Psoas muscle (tissue), 8 donors: ENCODE results near the gene FOXP2. TPM values are rescaled to one million over a fixed set of nuclear protein-coding genes. Genes with fewer than 3 reads are reported as not detected.

Source experiments
- ATAC-seq, 4 donors: fragments of 200-7000 bp; cut with Tn5 transposase; one replicate each; pipeline ENCODE4 v1.9.1; 2020; ENCODE audit warnings: moderate library complexity in 3 of 4, mild to moderate bottlenecking in 2 of 4
- DNase-seq, 2 donors: peaks; one replicate each; pipeline ENCODE4 v3.0.0-alpha.2; 2020
- H3K27ac ChIP-seq: fragments of 200-600 bp; one replicate; pipeline ENCODE4 v1.8.0; 2022
- H3K27me3 ChIP-seq, 3 donors: fragments of 200-600 bp in 1 of 3; one replicate each; pipeline versions ENCODE4 v1.6.1 to v1.8.0; 2013 to 2022; ENCODE audit warnings: low read length in 2 of 3, mild to moderate bottlenecking in 2 of 3, moderate library complexity in 1 of 3; ENCODE audit not compliant: insufficient read depth in 3 of 3
- H3K36me3 ChIP-seq, 2 donors: fragments of 200-600 bp in 1 of 2; one replicate each; pipeline versions ENCODE4 v1.6.1 to v1.8.0; 2013 to 2022; ENCODE audit warnings: low read depth in 1 of 2, mild to moderate bottlenecking in 1 of 2, moderate library complexity in 1 of 2; ENCODE audit not compliant: insufficient read depth in 1 of 2
- H3K4me1 ChIP-seq: fragments of 200-600 bp; one replicate; pipeline ENCODE4 v1.8.0; 2022
- H3K4me3 ChIP-seq: fragments of 200-600 bp; one replicate; pipeline ENCODE4 v1.8.0; 2022; ENCODE audit warnings: mild to moderate bottlenecking
- H3K9me3 ChIP-seq: fragments of 200-600 bp; one replicate; pipeline ENCODE4 v1.8.0; 2022
- WGBS, 3 donors: extraction: QIAGEN DNeasy Blood & Tissue Kit; methylation state at CpG; one replicate each; pipeline versions ENCODE4 v1.1.6 to v1.1.7; 2013; 5-methylcytosine and 5-hydroxymethylcytosine counted together
- intact Hi-C, 2 donors: fragments of 100-400 bp; cut with DNase I; formaldehyde crosslinking; loops; one replicate each; pipeline versions ENCODE4 v1.11.0 to v1.14.2; 2022
- polyA plus RNA-seq, 3 donors: library from polyadenylated mRNA; stranded (reverse); fragments of 200-250 nt; gene quantifications; one replicate each; pipeline ENCODE4 v1.2.3, GENCODE V29; 2013
- total RNA-seq, 4 donors: library from RNA; stranded (reverse); fragmentation: NEBNext Ultra II Directional in 2 of 4; extraction: Animal tissue kit (Norgen Biotek cat#: 25700) in 2 of 4; gene quantifications; one replicate each; pipeline versions ENCODE4 v1.2.1 to v1.2.4, GENCODE V29; 2021 to 2023
- TF ChIP-seq, protein P1 (sequence below): fragments of 200-600 bp; IDR thresholded peaks from one replicate; pipeline ENCODE4 v1.8.0; 2022; ENCODE audit warnings: antibody characterized with exemption
- donor health status: healthy with polysubstance abuse.
- donor health status: DM: no; HTN: no; CAD: no; lungs with moderate emphysema.
- donor health status: Bipolar disorder and iron deficiency.
- donor health status: healthy.
- donor health status: DM: yes; HTN: yes; CAD: no.
- donor health status: DM: no; HTN: no; CAD: no.
- donor health status: DM: no; HTN: no; CAD: no.
- donor health status: DM: yes; HTN: yes; CAD: no.

Gene FOXP2
- total and polyA plus RNA-seq, 7 donors, result 0.35 to 6.7 (median 5.1) TPM

GRCh38 chr7:114418117-114418516 is 3.5 kb downstream of the FOXP2 start:
- no peak for ATAC-seq
- Histone ChIP-seq H3K36me3 (no peaks in the 10 kb centered on the region), H3K4me1 (peaks cover 34% of the 10 kb centered on the region), H3K27ac (peak overlapping the region; percentile 88), H3K9me3 (no peaks in the 10 kb centered on the region), H3K27me3 (no peaks in the 10 kb centered on the region), H3K4me3 (peak overlapping the region; percentile 57)
- DNase-seq, result no peak
- TF ChIP-seq, protein P1, sequence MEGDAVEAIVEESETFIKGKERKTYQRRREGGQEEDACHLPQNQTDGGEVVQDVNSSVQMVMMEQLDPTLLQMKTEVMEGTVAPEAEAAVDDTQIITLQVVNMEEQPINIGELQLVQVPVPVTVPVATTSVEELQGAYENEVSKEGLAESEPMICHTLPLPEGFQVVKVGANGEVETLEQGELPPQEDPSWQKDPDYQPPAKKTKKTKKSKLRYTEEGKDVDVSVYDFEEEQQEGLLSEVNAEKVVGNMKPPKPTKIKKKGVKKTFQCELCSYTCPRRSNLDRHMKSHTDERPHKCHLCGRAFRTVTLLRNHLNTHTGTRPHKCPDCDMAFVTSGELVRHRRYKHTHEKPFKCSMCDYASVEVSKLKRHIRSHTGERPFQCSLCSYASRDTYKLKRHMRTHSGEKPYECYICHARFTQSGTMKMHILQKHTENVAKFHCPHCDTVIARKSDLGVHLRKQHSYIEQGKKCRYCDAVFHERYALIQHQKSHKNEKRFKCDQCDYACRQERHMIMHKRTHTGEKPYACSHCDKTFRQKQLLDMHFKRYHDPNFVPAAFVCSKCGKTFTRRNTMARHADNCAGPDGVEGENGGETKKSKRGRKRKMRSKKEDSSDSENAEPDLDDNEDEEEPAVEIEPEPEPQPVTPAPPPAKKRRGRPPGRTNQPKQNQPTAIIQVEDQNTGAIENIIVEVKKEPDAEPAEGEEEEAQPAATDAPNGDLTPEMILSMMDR, result no peak
- intact Hi-C loops, result no loop called here
- WGBS, 3 donors, result 23 to 40% (median 25%) methylated on average over 4 of the region's 4 CpGs

DNA sequence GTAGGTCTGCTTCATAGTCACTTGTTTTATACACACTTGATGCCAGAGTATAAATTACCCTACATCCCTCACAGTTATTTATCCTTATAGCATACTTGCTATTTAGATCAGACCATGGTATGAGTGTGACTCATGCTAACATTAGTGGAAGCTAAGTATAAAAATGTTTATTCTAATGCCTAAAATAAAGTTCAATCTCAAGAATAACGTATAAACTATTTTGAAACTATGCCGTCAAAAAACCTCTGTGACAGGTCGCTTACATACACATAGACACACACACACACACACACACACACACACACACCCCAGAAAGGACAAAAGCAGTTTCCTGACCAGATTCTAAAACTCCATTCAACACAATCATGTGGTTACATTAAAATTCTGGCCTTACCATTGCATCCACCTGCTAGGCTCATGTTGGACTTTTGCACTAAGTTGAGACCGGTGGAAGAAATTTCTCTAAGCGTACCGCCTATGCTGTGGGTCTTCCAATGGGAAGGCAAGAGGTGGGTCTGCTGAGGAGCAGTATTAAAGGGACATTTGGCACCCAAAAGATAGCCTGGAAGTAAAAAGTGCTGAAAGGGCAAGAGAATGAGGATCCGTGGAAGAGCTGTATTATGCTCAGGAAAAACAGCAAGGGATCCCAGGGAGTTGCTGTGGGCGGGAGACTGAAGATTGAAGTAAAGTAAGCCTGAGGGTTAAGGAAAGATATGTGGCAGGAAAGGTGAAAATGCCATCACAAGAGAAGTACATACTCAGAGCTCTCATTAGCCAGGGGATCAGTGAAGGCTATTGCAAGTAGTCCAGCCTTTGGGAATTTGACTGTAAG is 5.0 kb downstream of the FOXP2 start:
- H3K36me3 ChIP-seq, result no peaks in the 10 kb centered on the region
- TF ChIP-seq, protein P1, result no peak
- H3K4me1 ChIP-seq, result peaks cover 39% of the 10 kb centered on the region
- no peaks in the 10 kb centered on the region for H3K9me3 ChIP-seq
- peak in 1 of 4 donors; percentile 17 for ATAC-seq
- intact Hi-C loops, result no loop called here
- peak overlapping the region; percentile 57 for H3K4me3 ChIP-seq
- H3K27me3 ChIP-seq, result no peaks in the 10 kb centered on the region
- 42 to 58% (median 53%) methylated on average over 8 of the region's 8 CpGs for WGBS, 3 donors
- H3K27ac ChIP-seq, result peak overlapping the region; percentile 88
- DNase-seq, result no peak

GRCh38 chr7:114422507-114423501 is 8.2 kb downstream of the FOXP2 start:
- Histone ChIP-seq H3K27me3 (no peaks in the 10 kb centered on the region), H3K9me3 (no peaks in the 10 kb centered on the region), H3K4me1 (peaks cover 45% of the 10 kb centered on the region), H3K27ac (peak overlapping the region; percentile 39), H3K4me3 (no peak overlapping the region), H3K36me3 (no peaks in the 10 kb centered on the region)
- DNase-seq (no peak), ATAC-seq (peak; percentile 40 to 76 (median 74))
- TF ChIP-seq, protein P1, result peak; percentile 57
- WGBS, 3 donors, result 39 to 57% (median 47%) methylated on average over 7 of the region's 7 CpGs
- intact Hi-C loops, result no loop called here

DNA sequence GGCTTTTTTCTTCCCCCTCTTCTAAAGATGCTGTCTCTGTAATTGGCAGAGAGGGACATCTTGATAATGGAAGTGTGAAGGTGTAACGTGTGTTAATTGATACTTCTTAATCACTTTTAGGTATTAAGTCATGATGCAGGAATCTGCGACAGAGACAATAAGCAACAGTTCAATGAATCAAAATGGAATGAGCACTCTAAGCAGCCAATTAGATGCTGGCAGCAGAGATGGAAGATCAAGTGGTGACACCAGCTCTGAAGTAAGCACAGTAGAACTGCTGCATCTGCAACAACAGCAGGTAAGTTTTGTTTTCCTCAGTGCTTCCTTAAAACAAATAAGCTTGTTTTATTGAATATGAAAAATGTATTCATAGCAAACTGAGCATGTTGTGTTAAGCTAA is 11.8 kb downstream of the FOXP2 start:
- H3K4me1 ChIP-seq, result peaks cover 44% of the 10 kb centered on the region
- WGBS, 3 donors, result 32 to 52% (median 34%) methylated on average over 2 of the region's 2 CpGs
- TF ChIP-seq, protein P1, result no peak

More for the DNA sequence above, 11.8 kb downstream of the FOXP2 start:
- no peaks in the 10 kb centered on the region for H3K27me3 ChIP-seq
- intact Hi-C loops, result no loop called here
- ATAC-seq (peak in 3 of 4 donors; percentile 44 to 68 (median 61)), DNase-seq (no peak)
- no peak overlapping the region for H3K27ac ChIP-seq
- H3K4me3 ChIP-seq, result no peak overlapping the region
- H3K9me3 ChIP-seq, result no peaks in the 10 kb centered on the region
- no peaks in the 10 kb centered on the region for H3K36me3 ChIP-seq
